Activated CD4-positive, alpha-beta T cell treated with anti-CD3 and anti-CD28 coated beads, Interleukin-10, Interleukin-2, amounts not matched to agents 100 ng/mL and 50 ng/mL, durations not matched to agents 16 hours and 8 hours (primary cell): ENCODE data around the gene CYFIP1.

ENCODE experiments used
- DNase-seq: peaks from one replicate; pipeline ENCODE4 v3.0.0-alpha.2; 2020

Gene CYFIP1

DNA sequence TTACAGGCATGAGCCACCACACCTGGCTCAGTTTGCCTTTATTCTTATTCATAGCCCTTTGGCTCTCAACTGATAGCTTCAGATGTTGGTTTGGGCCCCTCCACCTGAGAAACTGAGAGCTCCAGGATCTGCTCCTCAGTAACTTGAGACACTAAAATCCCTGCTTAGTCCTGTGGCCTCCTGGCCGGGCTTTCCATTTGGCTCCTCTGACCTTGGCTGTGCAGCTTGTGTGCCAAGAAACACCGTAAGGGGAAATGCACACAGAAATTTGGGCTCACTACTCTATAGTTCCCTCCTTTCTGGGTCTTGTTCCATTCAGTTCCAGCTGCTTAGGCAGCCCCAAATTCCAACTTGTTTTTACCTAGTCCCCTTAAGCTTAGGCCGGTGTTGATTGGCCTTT is 116.8 kb downstream of the CYFIP1 start:
- DNase-seq = no peak

- DNase-seq = no peak
Observed at GRCh38 chr15:22861161-22861560, 119.0 kb downstream of the CYFIP1 start.

- no peak for DNase-seq
Observed at GRCh38 chr15:22856659-22857058, 123.5 kb downstream of the CYFIP1 start.

GRCh38 chr15:22855791-22856190 is 124.4 kb downstream of the CYFIP1 start:
- DNase-seq = no peak

DNA sequence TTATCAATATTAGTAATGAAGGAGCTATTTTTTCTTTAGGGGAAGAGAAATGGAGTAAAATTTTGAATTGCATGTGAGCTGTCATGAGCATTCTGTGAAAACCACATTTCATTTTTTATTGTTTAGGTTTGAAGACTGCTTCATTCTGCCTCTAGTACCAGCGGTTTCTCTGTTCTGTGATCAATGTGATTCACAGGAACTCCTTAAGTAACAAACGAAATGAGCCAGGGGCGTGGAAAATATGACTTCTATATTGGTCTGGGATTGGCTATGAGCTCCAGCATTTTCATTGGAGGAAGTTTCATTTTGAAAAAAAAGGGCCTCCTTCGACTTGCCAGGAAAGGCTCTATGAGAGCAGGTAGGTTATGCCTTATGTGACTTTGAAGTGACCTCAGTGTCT is 128.7 kb downstream of the CYFIP1 start:
- no peak for DNase-seq

DNA sequence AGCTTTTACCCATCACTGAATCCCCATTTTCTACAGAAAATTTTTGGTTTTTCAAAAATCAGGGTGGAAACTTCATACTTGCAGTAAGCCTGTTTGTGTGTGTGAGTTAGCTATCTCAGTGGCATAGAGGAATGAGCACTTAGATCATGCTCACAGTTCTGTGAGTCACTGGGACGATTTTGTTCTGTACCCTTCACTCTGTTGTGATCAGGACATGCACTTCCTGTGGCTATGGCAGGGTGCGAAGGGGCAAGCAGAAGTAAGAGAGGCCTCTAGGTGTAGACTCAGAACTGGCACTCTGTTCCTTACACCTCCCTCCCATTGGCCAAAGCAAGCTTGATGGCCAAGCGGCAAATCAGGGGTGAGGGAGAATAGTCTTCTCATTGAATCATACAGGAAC is 130.1 kb downstream of the CYFIP1 start:
- DNase-seq = peak; percentile 32

- DNase-seq = no peak
Observed at GRCh38 chr15:22846073-22846472, 134.1 kb downstream of the CYFIP1 start.

DNA sequence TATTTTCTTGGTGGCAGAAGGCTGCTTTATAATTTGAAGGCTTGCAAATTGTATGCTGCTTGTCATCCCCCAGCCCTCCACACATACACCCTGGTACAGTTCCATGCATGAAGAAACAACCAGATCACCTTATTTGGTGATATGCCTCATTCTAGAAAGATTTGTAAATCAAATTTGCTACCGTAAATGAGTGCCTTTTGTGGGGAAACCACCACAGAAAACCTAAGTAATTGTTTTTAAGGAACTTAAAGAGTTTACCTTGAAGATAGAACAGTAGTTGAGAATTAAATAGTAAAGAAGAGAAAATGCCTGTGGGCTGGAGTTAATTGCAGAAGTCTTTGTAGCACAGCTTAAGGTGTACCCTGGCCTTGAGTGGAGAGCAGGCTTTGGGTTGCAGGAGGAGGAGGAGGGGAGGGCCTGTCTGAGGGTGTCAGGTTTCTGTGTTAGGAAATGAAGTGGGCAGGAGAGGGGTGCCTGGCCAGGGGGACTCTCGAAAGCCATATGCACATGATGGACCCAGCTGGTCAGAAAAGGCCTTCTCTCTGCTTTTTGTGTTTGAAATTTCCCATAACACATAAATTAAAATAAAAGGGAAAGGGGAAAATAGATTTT is 134.8 kb downstream of the CYFIP1 start:
- DNase-seq = no peak

DNA sequence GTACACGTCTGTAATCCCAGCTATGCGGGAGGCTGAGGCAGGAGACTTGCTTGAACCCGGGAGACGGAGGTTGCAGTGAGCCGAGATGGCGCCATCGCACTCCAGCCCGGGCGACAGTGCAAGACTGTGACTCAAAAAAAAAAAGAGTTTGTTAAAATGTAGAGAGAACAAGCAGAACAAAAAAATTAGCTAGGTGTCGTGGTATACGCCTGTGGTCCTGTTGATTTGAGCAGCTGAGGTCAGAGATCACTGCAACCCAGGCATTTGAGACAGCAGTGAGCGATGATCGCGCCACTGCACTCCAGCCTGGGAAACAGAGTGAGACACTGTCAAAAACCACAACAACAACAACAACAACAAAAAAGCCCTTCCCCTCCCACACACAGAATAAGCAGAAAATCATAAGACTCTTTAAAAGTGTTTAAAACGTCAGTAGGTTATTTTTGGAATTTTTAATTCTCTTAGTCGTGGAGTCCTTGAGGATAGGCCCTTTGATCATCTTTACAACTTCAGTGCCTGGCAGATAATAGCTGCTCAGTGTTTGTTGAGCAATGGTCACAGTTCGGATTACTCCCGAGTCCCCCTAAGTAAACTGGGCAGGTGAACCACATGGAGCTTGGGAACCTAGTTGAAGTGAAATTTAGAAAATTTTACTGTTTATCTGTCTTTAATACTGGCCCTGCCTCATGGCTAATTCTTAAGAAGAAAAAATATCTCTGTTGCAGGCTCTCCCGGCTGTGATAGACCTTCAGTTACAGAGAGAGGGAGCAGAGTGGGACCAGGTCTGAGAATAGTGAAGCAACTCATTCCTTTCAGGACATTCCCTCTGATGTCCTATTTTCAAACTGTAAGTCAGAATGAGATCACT is 135.5 kb downstream of the CYFIP1 start:
- no peak for DNase-seq

DNA sequence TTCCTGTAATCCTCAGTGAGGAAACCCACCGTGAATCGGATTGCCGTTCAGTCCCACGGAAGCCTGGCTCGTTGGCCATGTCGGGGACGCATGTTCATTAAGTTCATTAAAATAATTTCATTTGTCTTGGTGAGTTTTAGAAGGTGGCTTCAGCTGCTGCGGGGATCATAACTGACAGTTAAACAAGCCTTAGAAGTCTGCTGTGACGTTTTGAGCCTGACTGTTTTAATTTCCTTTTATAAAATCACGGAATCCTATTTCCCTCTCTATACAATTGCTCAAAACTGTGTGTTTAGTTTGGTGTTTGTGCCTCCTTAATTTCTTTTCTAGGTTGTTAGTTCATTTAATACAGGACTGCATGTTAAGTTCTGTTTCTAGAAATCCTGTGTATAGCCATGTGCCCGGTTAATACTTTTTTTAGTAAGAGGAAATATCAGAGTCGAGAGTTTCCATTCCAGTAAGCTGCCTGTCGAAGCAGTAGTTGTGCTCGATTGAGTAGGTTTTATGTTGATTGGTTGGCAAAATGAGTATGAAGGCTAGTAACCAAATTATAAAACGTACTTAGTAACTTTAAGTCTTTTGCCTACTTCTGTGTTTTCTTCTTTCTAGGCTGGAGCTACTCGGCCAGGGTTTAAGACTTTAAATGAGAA is 141.0 kb downstream of the CYFIP1 start:
- peak; percentile 41 for DNase-seq

GRCh38 chr15:22838292-22839042 is 141.7 kb downstream of the CYFIP1 start, which contains the start of gene NIPA2:
NIPA2 (plus strand) TSS chr15:22838666; CDS start chr15:22851732, 13,066 bp downstream.
- DNase-seq = peak; percentile 99

DNA sequence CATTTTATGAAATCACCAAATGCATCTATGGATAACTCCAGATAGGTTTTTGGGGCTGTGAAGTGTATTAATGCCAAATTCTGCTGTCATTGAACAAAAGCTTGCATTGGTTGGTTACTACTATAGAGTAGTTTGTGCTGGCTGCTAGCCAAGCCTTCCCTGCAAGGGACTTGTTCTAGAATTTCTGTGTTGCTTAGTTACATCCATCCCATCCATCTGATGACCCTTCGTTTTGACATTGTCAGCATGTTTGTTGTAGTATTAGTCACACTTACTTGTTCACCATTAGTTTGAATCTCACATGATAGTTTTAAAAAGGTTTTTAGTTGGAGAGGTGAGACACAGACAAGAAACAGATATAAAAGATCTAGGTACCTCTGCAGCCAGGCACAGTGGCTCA is 148.7 kb downstream of the CYFIP1 start:
- no peak for DNase-seq

GRCh38 chr15:22827125-22827524 is 153.0 kb downstream of the CYFIP1 start:
- no peak for DNase-seq

DNA sequence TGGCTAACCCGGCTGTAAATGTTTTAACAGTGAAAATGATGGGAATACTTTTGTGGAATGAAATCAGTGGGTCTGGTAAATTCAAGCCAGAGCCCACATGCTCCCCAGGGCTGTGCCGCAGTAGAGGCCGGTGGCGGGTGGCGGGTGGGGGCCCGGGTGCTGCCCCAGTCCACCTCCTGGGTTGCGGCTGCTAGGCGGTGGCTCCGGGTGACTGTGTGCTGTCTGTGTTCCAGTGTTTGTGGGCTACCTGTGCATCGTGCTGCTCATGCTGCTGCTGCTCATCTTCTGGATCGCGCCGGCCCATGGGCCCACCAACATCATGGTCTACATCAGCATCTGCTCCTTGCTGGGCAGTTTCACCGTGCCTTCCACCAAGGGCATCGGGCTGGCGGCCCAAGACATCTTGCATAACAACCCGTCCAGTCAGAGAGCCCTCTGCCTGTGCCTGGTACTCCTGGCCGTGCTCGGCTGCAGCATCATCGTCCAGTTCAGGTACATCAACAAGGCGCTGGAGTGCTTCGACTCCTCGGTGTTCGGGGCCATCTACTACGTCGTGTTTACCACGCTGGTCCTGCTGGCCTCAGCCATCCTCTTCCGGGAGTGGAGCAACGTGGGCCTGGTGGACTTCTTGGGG is 156.6 kb downstream of the CYFIP1 start:
- DNase-seq = no peak

DNA sequence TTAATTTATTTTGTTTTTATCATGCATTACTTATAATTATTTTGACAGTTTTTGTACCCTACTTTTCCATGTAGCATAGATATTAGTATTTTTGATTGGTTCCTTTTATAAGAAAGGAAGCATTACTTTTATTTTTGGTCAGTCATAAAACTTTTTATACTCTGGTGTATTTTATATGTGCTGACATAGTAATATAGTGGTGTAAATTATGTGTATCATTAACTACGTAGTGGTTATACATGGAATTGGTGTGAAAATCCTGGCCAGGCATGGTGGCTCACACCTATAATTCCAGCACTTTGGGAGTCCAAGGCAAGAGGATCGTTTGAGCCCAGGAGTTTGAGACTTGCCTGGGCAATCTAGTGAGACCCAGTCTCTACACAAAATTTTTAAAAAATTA is 160.5 kb downstream of the CYFIP1 start:
- DNase-seq = no peak
